ENCODE measurements around the gene USP17L26. TPM values are rescaled to one million over a fixed set of nuclear protein-coding genes. Genes with fewer than 3 reads are reported as not detected.

USP17L26 gene
- total and polyA plus RNA-seq, 3 donors (not counting 1 experiment from before 2014, with no cell fraction given), result not detected

Other genes with a start within 250 kb of the USP17L26 start
- not detected for gene FAM90A26, start 164.2 kb upstream of the USP17L26 start, total RNA-seq
- not detected for gene FAM90A26, start 164.2 kb upstream of the USP17L26 start, polyA plus RNA-seq
- not detected for gene USP17L10, start 124.0 kb upstream of the USP17L26 start, total RNA-seq
- not detected for gene USP17L10, start 124.0 kb upstream of the USP17L26 start, polyA plus RNA-seq
- gene USP17L11, start 119.3 kb upstream of the USP17L26 start, total RNA-seq, result under 1 TPM in 1 of 2 donors, not detected in 1; 0.24 TPM
- not detected for gene USP17L11, start 119.3 kb upstream of the USP17L26 start, polyA plus RNA-seq
- gene USP17L12, start 114.5 kb upstream of the USP17L26 start, total RNA-seq, result not detected
- not detected for gene USP17L12, start 114.5 kb upstream of the USP17L26 start, polyA plus RNA-seq
- gene USP17L13, start 109.8 kb upstream of the USP17L26 start, total RNA-seq, result not detected
- not detected for gene USP17L13, start 109.8 kb upstream of the USP17L26 start, polyA plus RNA-seq
- gene USP17L15, start 100.3 kb upstream of the USP17L26 start, total RNA-seq, result not detected
- gene USP17L15, start 100.3 kb upstream of the USP17L26 start, polyA plus RNA-seq, result not detected
- gene USP17L17, start 90.8 kb upstream of the USP17L26 start, total RNA-seq, result not detected
- gene USP17L17, start 90.8 kb upstream of the USP17L26 start, polyA plus RNA-seq, result not detected
- not detected for gene USP17L18, start 86.0 kb upstream of the USP17L26 start, total RNA-seq
- not detected for gene USP17L18, start 86.0 kb upstream of the USP17L26 start, polyA plus RNA-seq
- gene USP17L19, start 81.3 kb upstream of the USP17L26 start, total RNA-seq, result not detected
- not detected for gene USP17L19, start 81.3 kb upstream of the USP17L26 start, polyA plus RNA-seq
- gene USP17L20, start 76.5 kb upstream of the USP17L26 start, total RNA-seq, result not detected
- not detected for gene USP17L20, start 76.5 kb upstream of the USP17L26 start, polyA plus RNA-seq
- gene USP17L21, start 71.8 kb upstream of the USP17L26 start, total RNA-seq, result not detected
- not detected for gene USP17L21, start 71.8 kb upstream of the USP17L26 start, polyA plus RNA-seq
- not detected for gene USP17L22, start 67.0 kb upstream of the USP17L26 start, total RNA-seq
- gene USP17L22, start 67.0 kb upstream of the USP17L26 start, polyA plus RNA-seq, result not detected
- gene USP17L24, start 9.5 kb upstream of the USP17L26 start, total RNA-seq, result not detected
- not detected for gene USP17L24, start 9.5 kb upstream of the USP17L26 start, polyA plus RNA-seq
- not detected for gene USP17L25, start 4.7 kb upstream of the USP17L26 start, total RNA-seq
- not detected for gene USP17L25, start 4.7 kb upstream of the USP17L26 start, polyA plus RNA-seq
- not detected for gene USP17L5, start 4.7 kb downstream of the USP17L26 start, total RNA-seq
- not detected for gene USP17L5, start 4.7 kb downstream of the USP17L26 start, polyA plus RNA-seq
- gene USP17L27, start 9.5 kb downstream of the USP17L26 start, total RNA-seq, result not detected
- not detected for gene USP17L27, start 9.5 kb downstream of the USP17L26 start, polyA plus RNA-seq
- not detected for gene USP17L28, start 14.2 kb downstream of the USP17L26 start, total RNA-seq
- not detected for gene USP17L28, start 14.2 kb downstream of the USP17L26 start, polyA plus RNA-seq
- gene USP17L29, start 19.0 kb downstream of the USP17L26 start, total RNA-seq, result not detected
- not detected for gene USP17L29, start 19.0 kb downstream of the USP17L26 start, polyA plus RNA-seq
- gene USP17L30, start 28.5 kb downstream of the USP17L26 start, total RNA-seq, result not detected
- gene USP17L30, start 28.5 kb downstream of the USP17L26 start, polyA plus RNA-seq, result not detected
- not detected for gene DEFB131A, start 109.8 kb downstream of the USP17L26 start, total RNA-seq
- gene DEFB131A, start 109.8 kb downstream of the USP17L26 start, polyA plus RNA-seq, result not detected

Measured in mammary epithelial cell (primary cell).